T-helper 1 cell treated with Interleukin-12 subunit alpha and Interleukin-12 subunit beta and Interleukin-4 antibody, amounts not matched to agents 30 ng/mL and 1 ng/mL, for 36 hours (primary cell): ENCODE results near the gene GHRH. TPM values are rescaled to one million over a fixed set of nuclear protein-coding genes. Genes with fewer than 3 reads are reported as not detected.

Experiments
- intact Hi-C: fragments of 100-400 bp; cut with micrococcal nuclease; formaldehyde crosslinking; loops from one replicate; pipeline ENCODE4 v1.15.1; 2024
- total RNA-seq: library from RNA; stranded (reverse); gene quantifications from 2 replicates; pipeline ENCODE4 v1.2.3, GENCODE V29; 2022

GHRH gene
- total RNA-seq, 1 donor from 2014 or later = not detected

DNA sequence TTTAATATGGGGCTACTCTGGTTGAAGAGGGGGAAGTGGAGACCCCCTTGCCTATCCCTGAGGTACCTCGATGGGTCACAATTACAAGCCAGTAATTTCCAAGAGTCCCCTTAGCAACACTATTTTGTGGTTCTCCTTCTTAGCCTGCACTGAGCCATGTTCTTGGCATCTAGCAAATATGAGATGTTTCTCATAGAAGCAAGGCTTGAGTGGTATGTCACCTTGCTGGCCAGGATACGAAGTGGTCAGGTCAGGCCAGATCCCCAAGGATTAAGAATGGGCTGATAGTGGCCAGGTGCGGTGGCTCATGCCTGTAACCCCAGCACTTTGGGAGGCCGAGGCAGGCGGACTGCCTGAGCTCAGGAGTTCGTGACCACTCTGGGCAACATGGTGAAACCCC, 2.1 kb upstream of the GHRH start:
- intact Hi-C loops = no loop called here

GRCh38 chr20:37262505-37262904, 891 bp upstream of the GHRH start:
- intact Hi-C loops = no loop called here

DNA sequence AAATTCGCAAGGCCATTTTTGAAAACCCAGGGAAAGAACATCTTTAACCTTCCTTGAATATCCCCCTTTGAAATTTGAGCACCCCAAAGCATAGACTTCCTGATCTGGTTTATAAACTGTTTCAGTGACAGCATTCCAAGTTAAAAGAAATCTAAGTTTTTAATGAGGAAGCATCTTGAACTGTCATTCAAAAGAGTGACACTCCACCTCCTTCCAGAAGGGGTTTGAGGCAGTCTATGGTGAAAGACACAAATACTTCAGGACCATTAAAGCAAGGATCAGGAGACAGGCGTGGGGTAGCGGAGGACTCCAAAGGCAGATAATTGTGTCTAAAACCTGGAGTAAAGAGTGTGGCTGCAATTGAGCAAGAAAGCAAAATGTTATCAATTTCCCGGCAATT, 691 bp downstream of the GHRH start:
- intact Hi-C loops = no loop called here

DNA sequence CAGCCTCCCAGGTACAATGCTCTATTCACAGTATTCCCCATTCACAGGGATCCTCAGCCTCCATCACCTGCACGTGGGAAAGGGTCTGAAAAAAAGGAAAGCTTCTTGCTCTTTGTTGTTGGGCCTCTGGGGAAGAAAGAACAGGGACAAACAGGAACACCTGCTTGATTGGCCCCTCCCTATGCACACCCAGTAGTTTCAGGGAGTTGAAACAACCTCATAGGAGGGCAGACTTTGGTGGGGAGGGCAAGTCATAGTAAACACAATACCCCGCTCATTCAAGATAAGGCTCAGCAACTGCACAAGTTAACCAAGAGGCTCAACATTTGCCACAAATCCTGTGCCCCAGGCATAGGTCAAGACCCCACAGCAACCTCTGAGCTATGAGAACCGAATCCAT, 1.7 kb downstream of the GHRH start:
- intact Hi-C loops = no loop called here

GRCh38 chr20:37259031-37259430, 2.6 kb downstream of the GHRH start:
- intact Hi-C loops = no loop called here

GRCh38 chr20:37257988-37258387, 3.6 kb downstream of the GHRH start:
- intact Hi-C loops = no loop called here

GRCh38 chr20:37257530-37257929, 4.1 kb downstream of the GHRH start:
- intact Hi-C loops = no loop called here

DNA sequence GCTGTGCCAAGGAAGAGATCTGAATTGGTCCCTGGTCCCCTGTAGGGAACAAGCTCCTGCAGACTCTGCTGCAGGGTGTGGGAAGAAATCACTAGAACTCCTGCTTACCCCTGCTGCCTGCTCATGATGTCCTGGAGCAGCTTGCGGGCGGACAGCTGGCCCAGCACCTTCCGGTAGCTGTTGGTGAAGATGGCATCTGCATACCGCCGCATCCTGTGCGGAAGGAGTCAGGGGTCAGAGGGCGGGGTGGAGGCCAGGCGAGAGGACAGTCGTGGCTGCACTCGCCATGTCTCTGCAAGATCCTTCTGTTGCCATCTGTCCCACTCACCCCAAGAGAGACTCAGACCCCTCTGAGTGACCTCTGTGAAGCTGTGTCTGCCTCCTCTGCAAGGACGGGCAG, 5.3 kb downstream of the GHRH start:
- intact Hi-C loops = no loop called here

DNA sequence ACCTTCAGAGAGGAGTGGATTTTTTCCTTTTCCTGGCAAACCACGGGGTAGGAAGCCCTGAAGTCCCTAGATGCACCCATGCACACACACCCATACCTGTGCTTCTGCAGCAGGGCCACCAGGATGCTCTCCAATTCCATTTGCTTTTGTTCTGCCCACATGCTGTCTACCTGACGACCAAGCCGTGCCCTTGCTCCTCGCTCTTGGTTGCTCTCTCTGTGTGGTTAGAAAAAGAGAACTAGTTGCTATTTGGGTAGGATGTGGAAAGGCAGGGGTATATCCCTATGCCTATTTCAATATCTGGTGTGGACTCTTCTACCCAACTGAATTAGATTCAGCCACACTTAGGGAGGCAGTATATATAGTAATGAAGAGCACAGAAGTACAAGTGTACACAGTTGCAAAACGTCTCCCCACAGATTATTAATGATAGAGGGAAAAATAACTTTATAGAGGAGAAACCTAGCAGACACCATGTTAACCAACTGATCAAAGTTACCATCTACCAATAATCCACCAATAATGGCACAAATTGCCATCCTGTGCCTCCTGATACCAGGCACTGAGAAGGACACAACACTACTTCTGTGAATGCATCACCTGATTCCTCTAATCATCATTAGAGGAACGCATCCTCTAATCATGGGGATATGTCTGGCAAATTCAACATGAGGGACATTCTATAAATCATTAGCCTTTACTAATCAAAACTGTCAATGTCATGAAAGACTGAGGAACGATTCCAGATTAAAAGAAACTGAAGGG, 7.3 kb downstream of the GHRH start:
- intact Hi-C loops = no loop called here

- intact Hi-C loops = no loop called here
Observed at GRCh38 chr20:37253087-37253486, 8.5 kb downstream of the GHRH start.

DNA sequence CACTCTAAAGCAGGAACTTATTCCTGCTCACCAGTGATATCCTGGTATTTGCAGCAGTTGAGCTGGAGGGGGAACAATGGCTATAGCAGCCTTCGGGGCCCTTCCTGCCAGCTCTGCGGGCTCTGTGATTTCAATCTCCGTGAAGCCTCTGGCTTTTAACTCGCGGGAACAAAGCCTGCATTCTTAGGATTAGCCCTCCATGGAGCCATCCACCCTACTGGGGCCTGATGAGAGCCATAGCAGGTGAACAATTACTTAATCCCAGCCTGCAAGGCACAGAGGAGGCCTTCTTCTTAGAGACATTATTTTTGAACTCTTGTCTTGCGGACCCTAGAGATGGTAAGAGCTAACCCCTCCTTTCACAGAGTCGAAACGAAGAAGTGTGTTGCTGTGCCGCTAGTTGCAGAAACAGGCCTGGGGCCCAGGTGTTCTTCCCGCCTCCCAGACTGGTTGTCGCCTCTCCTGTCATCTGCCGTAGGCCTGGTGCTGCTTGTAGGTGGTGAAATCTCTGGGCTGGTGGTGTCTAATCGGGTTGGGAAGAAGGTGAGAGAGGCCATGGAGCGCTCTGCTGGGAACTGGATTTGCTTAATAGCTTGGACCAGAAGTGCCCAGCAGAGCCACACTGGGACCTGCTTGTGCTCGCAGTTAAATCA, 9.7 kb downstream of the GHRH start:
- intact Hi-C loops = no loop called here

DNA sequence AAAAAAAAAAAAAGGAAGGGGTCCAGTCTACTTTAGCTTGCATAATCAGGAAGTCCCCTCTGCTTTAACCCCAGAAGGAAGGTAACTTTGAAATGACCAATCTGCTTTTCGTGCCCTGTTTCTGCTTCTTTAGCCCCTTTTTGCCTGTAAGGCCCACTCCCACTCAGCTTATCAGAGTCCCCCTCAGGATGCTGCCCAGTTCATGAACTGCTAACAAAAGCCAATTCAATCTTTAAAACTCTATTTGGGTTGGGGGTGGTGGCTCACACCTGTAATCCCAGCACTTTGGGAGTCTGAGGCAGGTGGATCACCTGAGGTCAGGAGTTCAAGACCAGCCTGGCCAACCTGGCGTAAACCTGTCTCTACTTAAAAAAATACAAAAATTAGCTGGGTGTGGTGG, 12.3 kb downstream of the GHRH start:
- intact Hi-C loops = no loop called here

GRCh38 chr20:37247547-37247946, 14.1 kb downstream of the GHRH start:
- intact Hi-C loops = no loop called here

- intact Hi-C loops = no loop called here
Observed at GRCh38 chr20:37246736-37247135, 14.9 kb downstream of the GHRH start.

GRCh38 chr20:37245216-37246150, 16.1 kb downstream of the GHRH start:
- intact Hi-C loops = no loop called here

GRCh38 chr20:37244572-37244957, 17.0 kb downstream of the GHRH start:
- intact Hi-C loops = no loop called here

GRCh38 chr20:37243937-37244571, 17.6 kb downstream of the GHRH start:
- intact Hi-C loops = no loop called here

GRCh38 chr20:37243076-37243936, 18.3 kb downstream of the GHRH start:
- intact Hi-C loops = no loop called here

GRCh38 chr20:37242503-37242902, 19.1 kb downstream of the GHRH start:
- intact Hi-C loops = no loop called here

DNA sequence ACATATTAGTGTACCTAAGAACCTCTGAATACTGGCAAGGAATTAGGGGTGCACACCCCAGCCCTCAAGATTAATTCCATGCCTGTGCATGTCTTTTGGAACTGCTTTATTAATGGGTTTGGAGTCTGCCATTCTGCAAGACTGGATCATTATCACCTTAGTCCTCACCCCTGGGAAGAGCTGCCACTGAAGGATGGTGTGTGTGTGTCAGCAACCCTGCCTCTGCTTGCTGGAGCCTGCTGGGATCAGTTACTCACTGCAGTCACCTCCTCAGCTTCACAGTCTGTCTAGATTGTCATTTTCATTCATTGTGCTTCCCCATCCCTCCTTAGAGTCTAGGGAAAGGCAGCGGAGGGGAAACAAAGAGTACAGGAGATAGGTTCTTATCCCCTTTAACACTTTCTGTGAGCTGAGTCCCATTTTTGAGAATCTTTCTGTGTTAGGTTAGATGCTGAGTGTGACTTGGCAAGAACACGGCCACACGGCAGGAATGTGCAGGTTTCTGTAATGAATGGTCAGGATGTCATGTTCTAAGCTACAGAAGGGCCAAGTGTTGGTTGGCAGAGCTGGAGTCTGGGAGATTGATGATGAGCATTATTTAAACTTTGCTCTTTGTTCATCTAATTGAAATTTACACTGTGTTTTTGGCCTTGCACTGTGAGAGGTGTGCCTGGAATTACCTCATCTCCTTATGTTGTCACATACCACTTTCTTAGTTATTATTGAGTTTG, 21.1 kb downstream of the GHRH start:
- intact Hi-C loops = no loop called here
